Measurements from ENCODE around the gene ABCC10.

The ABCC10 gene

DNA sequence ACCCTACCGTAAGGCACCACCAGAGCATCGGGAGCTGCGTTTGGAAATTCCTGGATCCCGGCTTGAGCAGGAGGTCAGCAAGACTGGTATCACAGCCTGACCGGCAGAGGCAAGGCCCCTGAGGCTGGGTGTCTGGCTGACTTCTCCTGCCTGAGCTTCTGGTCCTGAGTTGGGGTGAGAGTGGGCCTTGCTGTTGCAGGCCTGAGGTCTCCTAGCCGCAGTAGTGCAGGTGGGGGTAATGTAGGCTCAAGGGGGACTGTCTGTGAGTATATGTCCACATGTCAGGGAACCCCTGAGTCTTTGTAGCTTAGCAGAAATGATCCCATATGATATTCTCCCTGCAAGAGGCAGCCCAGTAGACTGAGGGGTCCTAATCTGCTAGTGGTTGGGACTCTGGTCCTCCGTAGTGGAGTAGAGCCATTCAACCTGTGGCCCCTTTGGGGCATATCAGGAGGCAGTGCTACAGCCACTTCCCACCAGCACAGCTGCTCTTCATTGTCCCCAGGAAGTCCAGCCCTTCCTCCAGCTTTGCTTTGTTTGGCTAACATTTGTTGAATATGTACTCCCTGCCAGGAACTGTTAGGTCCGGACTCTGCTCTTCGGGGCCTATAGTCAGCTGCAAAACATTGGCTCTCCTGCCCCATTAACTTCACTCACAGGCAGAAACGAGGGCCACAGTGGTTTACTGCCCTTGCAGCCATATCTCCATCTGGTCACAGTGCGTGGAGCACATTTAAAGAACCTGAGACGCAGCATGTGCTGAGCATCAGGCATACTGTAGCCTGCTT is 71.9 kb downstream of the ABCC10 start:
- DNase-seq, result no peak
